HepG2 (cell line): Measurements from ENCODE around the gene ERCC4. TPM values are rescaled to one million over a fixed set of nuclear protein-coding genes. Genes with fewer than 3 reads are reported as not detected.

Source experiments
- CBX2 ChIP-seq, 2 experiments: fragments of 200-600 bp in 1 of 2; sonication (generic); formaldehyde crosslinking in 1 of 2; IDR thresholded peaks; 2 replicates each; pipeline versions ENCODE4 v1.7.0 to v1.8.1; 2018 to 2022; ENCODE audit warnings: low read depth in 2 of 2, low read length in 1 of 2, mild to moderate bottlenecking in 1 of 2, missing genetic modification reagents in 1 of 2
- ELF1 ChIP-seq: sonication (generic); formaldehyde crosslinking; IDR thresholded peaks from 2 replicates; pipeline ENCODE4 v1.4.0; 2020; ENCODE audit warnings: missing genetic modification reagents
- GATA4 ChIP-seq: sonication (generic); IDR thresholded peaks from 2 replicates; pipeline ENCODE4 v1.6.1; 2016; ENCODE audit warnings: antibody characterized with exemption, low read depth, borderline replicate concordance
- GATAD2A ChIP-seq: IDR thresholded peaks from 2 replicates; pipeline ENCODE4 v1.6.1; 2016
- HHEX ChIP-seq: IDR thresholded peaks from 2 replicates; pipeline ENCODE4 v1.6.1; 2016; ENCODE audit warnings: control low read depth
- HOMEZ ChIP-seq: IDR thresholded peaks from 2 replicates; pipeline ENCODE4 v1.6.1; 2016; ENCODE audit warnings: low read depth
- KDM2A ChIP-seq: sonication (generic); formaldehyde crosslinking; IDR thresholded peaks from 2 replicates; pipeline ENCODE4 v1.4.0; 2020; ENCODE audit warnings: low read depth, missing genetic modification reagents, borderline replicate concordance
- LBX2 ChIP-seq: sonication (generic); formaldehyde crosslinking; IDR thresholded peaks from 2 replicates; pipeline ENCODE4 v1.5.0; 2020; ENCODE audit warnings: missing genetic modification reagents, mild to moderate bottlenecking, borderline replicate concordance
- RELA ChIP-seq: sonication (generic); formaldehyde crosslinking; IDR thresholded peaks from 2 replicates; pipeline ENCODE4 v1.4.0; 2020; ENCODE audit warnings: missing genetic modification reagents
- RERE ChIP-seq: IDR thresholded peaks from 2 replicates; pipeline ENCODE4 v1.6.1; 2016; ENCODE audit warnings: low read depth, missing genetic modification reagents, missing compliant biosample characterization
- RORA ChIP-seq: sonication (generic); formaldehyde crosslinking; IDR thresholded peaks from 2 replicates; pipeline ENCODE4 v1.5.0; 2020; ENCODE audit warnings: mild to moderate bottlenecking, missing genetic modification reagents, moderate library complexity
- SIX4 ChIP-seq: sonication (generic); formaldehyde crosslinking; IDR thresholded peaks from 2 replicates; pipeline ENCODE4 v1.4.0; 2020; ENCODE audit warnings: missing genetic modification reagents
- SMAD1 ChIP-seq: sonication (generic); formaldehyde crosslinking; IDR thresholded peaks from 2 replicates; pipeline ENCODE4 v1.4.0; 2020; ENCODE audit warnings: missing genetic modification reagents, low read depth, mild to moderate bottlenecking, borderline replicate concordance
- SNAPC2 ChIP-seq: sonication (generic); formaldehyde crosslinking; IDR thresholded peaks from 2 replicates; pipeline ENCODE4 v1.8.1; 2022; ENCODE audit warnings: mild to moderate bottlenecking, missing genetic modification reagents
- SOX5 ChIP-seq: IDR thresholded peaks from 2 replicates; pipeline ENCODE4 v1.6.1; 2016; ENCODE audit warnings: borderline replicate concordance
- U2AF1 ChIP-seq: fragments of 200-400 bp; formaldehyde crosslinking; optimal IDR thresholded peaks from 2 replicates; pipeline ENCODE3; 2017; ENCODE audit warnings: mild to moderate bottlenecking, low read depth, low read length
- XBP1 ChIP-seq: sonication (generic); formaldehyde crosslinking; IDR thresholded peaks from 2 replicates; pipeline ENCODE4 v1.5.0; 2020; ENCODE audit warnings: missing genetic modification reagents
- ZBTB1 ChIP-seq: sonication (generic); formaldehyde crosslinking; IDR thresholded peaks from 2 replicates; pipeline ENCODE4 v1.4.0; 2020; ENCODE audit warnings: missing genetic modification reagents, borderline replicate concordance
- ZBTB2 ChIP-seq: sonication (generic); formaldehyde crosslinking; IDR thresholded peaks from 2 replicates; pipeline ENCODE4 v1.8.0; 2022; ENCODE audit warnings: low read depth, missing genetic modification reagents
- ZNF10 ChIP-seq: sonication (generic); formaldehyde crosslinking; IDR thresholded peaks from 2 replicates; pipeline ENCODE4 v1.4.0; 2020; ENCODE audit warnings: mild to moderate bottlenecking, low read depth, missing genetic modification reagents, borderline replicate concordance
- ZNF230 ChIP-seq: sonication (generic); formaldehyde crosslinking; IDR thresholded peaks from 2 replicates; pipeline ENCODE4 v1.4.0; 2020; ENCODE audit warnings: mild to moderate bottlenecking, missing genetic modification reagents
- polyA plus RNA-seq, 8 experiments: library from polyadenylated mRNA; depleted of rRNA in 3 of 8; stranded (reverse) in 7 of 8; unstranded in 1 of 8; fragments of >200 nt; fragmentation: Illumina TruSeq in 4 of 8; extraction: Trizol in 4 of 8; gene quantifications; 2 replicates each; pipeline versions ENCODE4 v1.2.1 to v1.2.3, GENCODE V29; 2011 to 2016; ENCODE audit warnings: low read depth in 4 of 8, missing spikeins in 1 of 8, mixed read lengths in 1 of 8; ENCODE audit not compliant: insufficient read depth in 1 of 8
- total RNA-seq, 5 experiments: library from RNA; depleted of rRNA; stranded (reverse); fragments of >200 nt; fragmentation: Illumina TruSeq; extraction: Trizol; gene quantifications; 2 replicates each; pipeline ENCODE4 v1.2.3, GENCODE V29; 2016; ENCODE audit warnings: low read depth in 1 of 5

Gene ERCC4
- total and polyA plus RNA-seq, 2 of the 13 experiments (the other 11 are each of a cell fraction or from before 2014, with no cell fraction given), result 5.4 to 15.2 TPM

GRCh38 chr16:13957197-13958078 lies 37.5 kb downstream of the ERCC4 start (continued):
- TF ChIP-seq CBX2 (IDR thresholded peaks at IDR 0.05; ENCODE audit: low read depth, low read length), result no peak
- TF ChIP-seq CBX2 (CRISPR knock-in tag; IDR thresholded peaks at IDR 0.05; ENCODE audit: low read depth), result no peak
- no peak for TF ChIP-seq RORA (CRISPR knock-in tag)
- no peak; the same call in 1 of the 2 replicates for TF ChIP-seq GATA4
- TF ChIP-seq SNAPC2 (CRISPR knock-in tag), result peak; percentile 67; the same call in 1 of the 2 replicates
- TF ChIP-seq RELA, result no peak
- no peak for TF ChIP-seq HHEX (CRISPR knock-in tag)
- TF ChIP-seq LBX2 (CRISPR knock-in tag), result no peak
- TF ChIP-seq GATAD2A (CRISPR knock-in tag), result peak; percentile 77
- TF ChIP-seq U2AF1, result no peak
- no peak for TF ChIP-seq ZBTB2 (CRISPR knock-in tag)
- TF ChIP-seq SMAD1, result no peak
- no peak for TF ChIP-seq ELF1 (CRISPR knock-in tag)
- peak; percentile 32; the same call in 1 of the 2 replicates for TF ChIP-seq SOX5 (CRISPR knock-in tag)
- TF ChIP-seq ZNF10 (CRISPR knock-in tag), result no peak
- TF ChIP-seq RERE, result no peak
- no peak for TF ChIP-seq XBP1 (CRISPR knock-in tag)
- no peak for TF ChIP-seq SIX4 (CRISPR knock-in tag)
- TF ChIP-seq ZNF230, result no peak
- no peak for TF ChIP-seq HOMEZ (CRISPR knock-in tag)
- TF ChIP-seq KDM2A (CRISPR knock-in tag), result no peak; the same call in 1 of the 2 replicates
- TF ChIP-seq ZBTB1, result no peak
